ENCODE results near the gene GALNT18. TPM values are rescaled to one million over a fixed set of nuclear protein-coding genes. Genes with fewer than 3 reads are reported as not detected.

Gene GALNT18
- total RNA-seq, 2 donors from 2014 or later, result 7.3 to 10.9 TPM

DNA sequence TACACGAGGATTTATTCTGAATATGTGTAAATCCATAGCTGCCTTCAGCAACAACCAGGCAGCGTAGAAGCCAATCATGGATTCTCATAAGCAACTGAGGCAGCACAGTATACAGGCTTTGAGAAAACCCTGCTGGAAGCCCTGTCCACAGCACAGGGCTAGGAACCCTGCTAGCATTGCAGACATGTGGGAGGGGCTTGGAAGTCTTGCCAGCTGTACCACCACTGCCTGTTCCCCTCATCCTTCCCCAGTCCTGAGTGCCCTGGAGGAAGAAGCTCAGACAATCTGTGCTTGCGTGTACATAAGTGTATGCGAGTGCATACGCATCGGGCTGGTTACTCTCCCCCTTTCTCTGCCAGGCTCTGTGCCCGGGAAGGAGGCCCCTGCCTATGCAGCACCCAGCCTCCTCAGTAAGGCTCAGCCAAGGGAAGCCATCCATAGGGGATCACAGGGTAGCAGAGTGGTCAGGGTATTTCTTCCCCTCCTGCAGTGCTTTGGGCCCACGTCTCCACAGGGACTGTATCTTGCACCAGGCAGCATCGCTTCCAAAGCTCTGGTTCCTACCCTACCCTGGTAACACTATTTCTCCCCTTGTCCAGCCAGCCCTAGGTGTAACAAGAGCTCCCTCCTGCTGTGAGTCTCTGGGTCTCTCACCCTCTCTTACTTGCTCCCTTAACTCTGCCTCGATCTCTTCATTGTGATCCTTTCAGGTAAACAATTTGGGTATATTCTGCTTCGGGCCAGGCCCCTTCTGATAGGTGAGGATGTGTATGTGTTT, 90.5 kb downstream of the GALNT18 start:
- no peak overlapping the region for H3K27ac Mint-ChIP-seq
- H3K9me3 Mint-ChIP-seq, result no peaks in the 10 kb centered on the region
- no peak overlapping the region for H3K4me3 Mint-ChIP-seq
- peaks cover 3% of the 10 kb centered on the region for H3K27me3 Mint-ChIP-seq
- ATAC-seq (replicated peaks), result no peak
- H3K4me1 Mint-ChIP-seq, result no peaks in the 10 kb centered on the region
- no peaks in the 10 kb centered on the region for H3K36me3 Mint-ChIP-seq (ENCODE audit: low read depth)

DNA sequence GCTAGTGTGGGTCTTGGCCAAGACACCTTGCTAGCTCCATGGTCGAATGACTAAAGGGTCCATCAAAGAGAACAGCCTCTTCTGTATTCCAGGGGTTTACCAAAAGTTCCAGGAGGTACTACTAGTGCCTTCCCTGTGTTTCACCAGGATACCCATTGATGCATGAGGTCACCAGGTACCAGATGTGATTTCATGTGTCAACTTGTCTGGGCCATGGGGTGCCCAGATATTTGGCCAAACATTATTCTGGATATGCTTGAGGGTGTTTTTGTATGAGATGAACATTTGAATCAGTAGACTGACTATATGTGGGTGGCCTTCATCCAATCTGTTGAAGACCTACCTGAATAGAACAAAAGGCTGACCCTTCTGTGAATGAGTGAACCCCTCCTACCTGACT, 92.8 kb downstream of the GALNT18 start:
- no peak overlapping the region for H3K4me3 Mint-ChIP-seq
- H3K27ac Mint-ChIP-seq, result no peak overlapping the region
- no peaks in the 10 kb centered on the region for H3K27me3 Mint-ChIP-seq
- H3K4me1 Mint-ChIP-seq, result no peaks in the 10 kb centered on the region
- H3K36me3 Mint-ChIP-seq (ENCODE audit: low read depth), result no peaks in the 10 kb centered on the region
- H3K9me3 Mint-ChIP-seq, result no peaks in the 10 kb centered on the region
- no peak for ATAC-seq (replicated peaks)

DNA sequence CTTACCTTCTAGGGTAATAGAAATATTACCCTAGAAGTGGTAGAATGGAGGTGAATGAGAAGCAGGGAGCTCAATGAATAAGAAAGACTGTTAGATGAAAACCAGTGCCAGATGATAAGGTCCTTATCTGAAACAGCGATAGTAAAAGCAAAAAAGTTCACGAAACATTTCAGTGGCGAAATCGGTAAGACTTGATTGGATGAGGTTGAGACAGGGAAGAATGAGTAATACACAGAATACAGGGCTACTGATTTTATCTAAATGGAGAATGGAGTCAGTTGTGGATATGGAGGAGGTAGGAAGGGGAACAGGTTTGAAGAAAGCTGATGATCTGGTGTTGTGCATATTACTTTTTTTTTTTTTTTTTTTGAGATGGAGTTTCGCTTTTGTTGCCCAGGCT, 96.5 kb downstream of the GALNT18 start:
- no peak overlapping the region for H3K27ac Mint-ChIP-seq
- H3K9me3 Mint-ChIP-seq, result no peaks in the 10 kb centered on the region
- no peak for ATAC-seq (replicated peaks)
- no peaks in the 10 kb centered on the region for H3K36me3 Mint-ChIP-seq (ENCODE audit: low read depth)
- no peaks in the 10 kb centered on the region for H3K4me1 Mint-ChIP-seq
- H3K27me3 Mint-ChIP-seq, result no peaks in the 10 kb centered on the region
- no peak overlapping the region for H3K4me3 Mint-ChIP-seq

DNA sequence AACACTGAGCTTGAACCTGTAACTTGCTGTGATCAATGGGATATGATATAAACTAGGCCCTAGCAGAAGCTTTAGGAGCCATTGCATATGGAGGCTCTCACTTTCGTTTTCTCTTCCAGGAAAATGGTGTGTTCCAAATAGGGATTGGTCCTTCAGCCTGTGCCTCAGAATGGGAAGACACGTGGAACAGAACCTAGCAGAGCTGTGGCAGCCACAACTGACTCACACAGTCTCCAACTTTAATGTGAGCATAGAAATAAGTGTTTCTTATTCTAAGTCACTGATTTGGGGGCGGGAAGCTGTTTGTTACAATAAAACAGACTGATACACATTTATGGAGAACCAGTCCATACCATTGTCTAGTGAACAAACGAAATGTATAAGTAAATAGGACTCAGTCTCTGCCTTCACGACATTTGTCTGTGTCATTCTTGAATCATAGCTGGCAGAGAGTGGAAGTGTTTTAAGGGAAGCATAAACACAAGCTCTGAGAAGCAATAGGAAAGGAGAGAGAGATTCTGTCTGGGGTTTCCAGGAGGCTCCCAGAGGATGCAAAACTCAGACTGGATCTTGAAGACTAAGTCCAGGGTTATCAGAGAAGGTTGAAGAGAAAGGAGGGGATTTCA, 97.3 kb downstream of the GALNT18 start:
- no peak overlapping the region for H3K27ac Mint-ChIP-seq
- H3K36me3 Mint-ChIP-seq (ENCODE audit: low read depth), result no peaks in the 10 kb centered on the region
- no peaks in the 10 kb centered on the region for H3K4me1 Mint-ChIP-seq
- no peak for ATAC-seq (replicated peaks)
- no peaks in the 10 kb centered on the region for H3K9me3 Mint-ChIP-seq
- no peaks in the 10 kb centered on the region for H3K27me3 Mint-ChIP-seq
- no peak overlapping the region for H3K4me3 Mint-ChIP-seq

DNA sequence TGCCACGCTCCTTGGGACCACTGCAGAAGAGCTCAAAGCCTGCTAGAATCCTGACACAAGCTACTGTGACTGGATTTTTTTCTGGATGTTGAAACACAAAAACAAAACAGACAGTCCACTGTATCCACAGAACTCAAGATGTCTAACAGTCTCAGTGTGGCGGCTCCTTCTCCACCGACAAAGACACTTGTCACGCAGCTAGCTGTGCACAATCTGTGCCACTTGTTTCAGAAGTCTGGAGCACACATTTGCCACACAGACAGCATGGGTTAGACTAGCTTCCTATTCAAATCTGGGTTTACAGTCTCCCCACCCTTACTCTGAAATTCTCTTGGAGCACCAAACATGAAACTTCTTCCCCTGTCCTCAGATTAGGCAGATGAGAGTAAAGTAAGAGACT, 99.2 kb downstream of the GALNT18 start:
- no peaks in the 10 kb centered on the region for H3K4me1 Mint-ChIP-seq
- no peak overlapping the region for H3K4me3 Mint-ChIP-seq
- no peaks in the 10 kb centered on the region for H3K27me3 Mint-ChIP-seq
- ATAC-seq (replicated peaks), result no peak
- no peaks in the 10 kb centered on the region for H3K36me3 Mint-ChIP-seq (ENCODE audit: low read depth)
- H3K9me3 Mint-ChIP-seq, result no peaks in the 10 kb centered on the region
- H3K27ac Mint-ChIP-seq, result no peak overlapping the region

DNA sequence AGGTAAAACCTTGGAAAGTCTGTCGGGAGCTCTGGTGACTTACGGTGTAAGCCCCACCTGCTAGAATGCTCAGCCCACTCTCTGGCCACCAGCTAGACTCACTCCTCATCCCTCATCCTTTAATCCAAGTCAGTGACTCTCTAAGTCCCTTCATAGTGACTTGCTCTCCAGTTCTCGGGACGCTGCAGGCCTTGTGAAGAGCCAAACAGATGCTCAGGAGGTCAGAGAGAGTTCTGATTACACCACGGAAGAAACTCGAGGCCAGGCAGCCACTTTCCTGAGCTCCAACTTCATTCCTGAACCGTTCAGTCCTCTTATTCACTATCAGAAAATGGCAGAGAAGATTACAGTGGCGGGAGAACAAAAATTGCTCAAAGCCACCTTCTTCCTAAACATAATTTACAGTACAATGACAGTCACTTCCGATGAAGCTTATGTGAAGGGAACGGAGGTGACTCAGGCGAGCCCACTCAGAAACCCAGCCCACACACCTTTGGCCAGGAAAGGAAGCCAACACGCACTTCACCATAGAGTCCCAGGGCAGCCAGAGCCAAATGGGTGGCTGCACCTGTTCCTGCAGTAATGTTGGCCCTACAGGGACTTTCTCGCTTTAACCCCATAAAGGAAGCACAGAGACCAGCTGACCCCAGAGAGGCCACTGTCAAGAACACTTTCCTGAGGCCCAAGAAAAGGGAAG, 100.4 kb downstream of the GALNT18 start:
- Mint-ChIP-seq H3K27ac (no peak overlapping the region), H3K4me3 (no peak overlapping the region), H3K27me3 (no peaks in the 10 kb centered on the region), H3K36me3 (ENCODE audit: low read depth) (no peaks in the 10 kb centered on the region), H3K9me3 (no peaks in the 10 kb centered on the region), H3K4me1 (no peaks in the 10 kb centered on the region)
- peak; percentile 59 for ATAC-seq (replicated peaks)

DNA sequence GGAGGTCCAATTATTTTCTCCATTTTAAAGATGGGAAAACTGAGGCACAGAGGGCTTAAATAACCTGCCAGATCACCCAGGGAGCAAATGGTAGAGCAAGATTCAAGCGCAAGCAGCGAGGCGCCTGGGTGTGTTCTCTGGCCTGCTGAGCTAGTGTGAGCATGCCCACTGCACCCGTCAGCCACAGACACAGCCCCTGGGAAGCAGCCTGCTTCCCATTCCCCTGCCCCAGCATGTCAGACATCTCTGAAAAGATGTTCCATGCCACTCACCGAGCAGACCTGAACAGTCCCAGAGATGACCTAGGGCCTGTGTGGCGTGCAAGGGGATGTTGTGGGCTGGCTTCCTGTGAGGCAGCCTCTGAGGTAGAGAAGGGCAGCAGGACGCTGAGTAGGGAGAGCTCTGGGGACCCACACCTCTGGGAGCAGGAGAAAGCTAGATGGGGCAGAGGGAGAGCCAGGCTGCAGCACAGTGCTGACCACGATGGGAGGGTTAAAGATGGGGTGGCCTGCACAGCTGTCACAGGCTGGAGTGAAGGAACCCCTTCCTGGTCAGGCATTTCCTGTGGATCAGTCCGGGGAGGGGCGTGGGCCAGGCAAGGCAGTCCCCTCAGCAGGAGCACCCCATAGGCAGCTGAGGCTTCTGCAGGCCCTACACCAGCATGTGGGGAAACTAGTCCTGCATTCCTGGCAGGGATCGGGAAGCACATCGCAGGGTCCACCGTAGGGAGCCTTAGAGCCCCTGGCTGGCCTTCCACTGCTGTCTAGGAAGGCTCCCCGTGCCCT, 101.4 kb downstream of the GALNT18 start:
- no peaks in the 10 kb centered on the region for H3K9me3 Mint-ChIP-seq
- no peak overlapping the region for H3K4me3 Mint-ChIP-seq
- peak; percentile 22 for ATAC-seq (replicated peaks)
- H3K36me3 Mint-ChIP-seq (ENCODE audit: low read depth), result no peaks in the 10 kb centered on the region
- H3K27ac Mint-ChIP-seq, result no peak overlapping the region
- no peaks in the 10 kb centered on the region for H3K4me1 Mint-ChIP-seq
- peaks cover 2% of the 10 kb centered on the region for H3K27me3 Mint-ChIP-seq

DNA sequence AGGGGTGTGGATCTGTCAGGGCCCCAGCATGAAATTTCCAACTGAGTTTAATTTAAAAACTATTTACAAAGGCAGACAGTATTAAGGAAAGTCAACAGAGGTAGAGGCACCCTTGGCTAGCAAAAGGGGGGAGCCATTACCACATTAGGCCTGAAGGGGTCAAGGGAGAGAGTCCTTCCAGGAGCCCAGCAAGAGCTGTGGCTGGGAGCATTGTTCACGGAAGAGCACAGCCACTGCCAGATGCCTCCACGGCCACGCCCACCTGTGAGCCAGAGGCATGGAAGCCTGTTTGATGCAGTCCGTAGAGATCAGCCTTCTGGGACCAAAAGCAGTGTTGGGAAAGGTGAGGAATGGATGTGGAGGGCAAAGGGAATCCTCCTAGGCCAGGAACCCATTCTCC, 102.6 kb downstream of the GALNT18 start:
- H3K27me3 Mint-ChIP-seq, result peaks cover 6% of the 10 kb centered on the region
- H3K27ac Mint-ChIP-seq, result no peak overlapping the region
- H3K4me3 Mint-ChIP-seq, result no peak overlapping the region
- no peak for ATAC-seq (replicated peaks)
- H3K36me3 Mint-ChIP-seq (ENCODE audit: low read depth), result no peaks in the 10 kb centered on the region
- no peaks in the 10 kb centered on the region for H3K4me1 Mint-ChIP-seq
- H3K9me3 Mint-ChIP-seq, result no peaks in the 10 kb centered on the region

DNA sequence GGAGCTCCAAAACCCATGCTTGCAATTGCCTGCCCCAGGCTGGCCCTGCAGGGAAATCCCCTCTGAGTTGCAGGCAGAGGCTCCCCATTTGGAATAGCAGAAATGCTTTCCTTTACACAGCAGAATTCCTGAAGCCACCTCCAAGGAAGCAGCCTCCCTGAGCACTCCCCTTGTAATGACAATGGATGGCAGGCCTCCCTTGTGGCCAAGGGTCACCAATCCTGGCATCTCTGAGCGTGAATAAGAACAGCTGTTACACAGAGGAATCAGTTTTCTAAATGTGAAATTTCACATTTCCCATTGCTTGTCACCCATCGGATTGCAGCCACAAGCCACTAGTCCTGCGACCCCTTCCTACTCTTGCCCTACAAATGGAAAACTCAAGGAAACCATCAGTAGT, 107.6 kb downstream of the GALNT18 start:
- H3K27me3 Mint-ChIP-seq, result peaks cover 6% of the 10 kb centered on the region
- ATAC-seq (replicated peaks), result no peak
- no peaks in the 10 kb centered on the region for H3K36me3 Mint-ChIP-seq (ENCODE audit: low read depth)
- no peaks in the 10 kb centered on the region for H3K9me3 Mint-ChIP-seq
- H3K27ac Mint-ChIP-seq, result no peak overlapping the region
- no peaks in the 10 kb centered on the region for H3K4me1 Mint-ChIP-seq
- H3K4me3 Mint-ChIP-seq, result no peak overlapping the region

DNA sequence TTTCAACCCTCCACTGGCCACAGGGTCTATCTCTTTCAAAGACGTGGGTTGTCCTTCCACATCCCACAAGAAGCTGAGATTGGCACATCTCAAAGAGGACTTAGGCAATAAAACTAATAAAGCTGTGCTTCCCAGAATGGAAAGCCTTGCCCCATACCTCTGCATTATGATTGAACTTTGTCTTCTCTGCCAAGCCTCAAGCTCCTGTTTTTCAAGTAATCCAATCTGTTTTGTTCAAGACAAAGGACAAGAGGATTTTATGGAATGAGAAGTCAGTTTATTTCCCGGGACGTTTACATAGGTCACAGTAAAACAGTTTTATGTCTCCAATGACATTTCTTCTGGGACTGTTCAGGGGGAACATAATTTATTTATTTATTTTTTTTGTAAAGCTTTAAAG, 108.4 kb downstream of the GALNT18 start:
- H3K36me3 Mint-ChIP-seq (ENCODE audit: low read depth), result no peaks in the 10 kb centered on the region
- H3K27me3 Mint-ChIP-seq, result peaks cover 6% of the 10 kb centered on the region
- H3K4me3 Mint-ChIP-seq, result no peak overlapping the region
- no peaks in the 10 kb centered on the region for H3K9me3 Mint-ChIP-seq
- no peak overlapping the region for H3K27ac Mint-ChIP-seq
- no peak for ATAC-seq (replicated peaks)
- H3K4me1 Mint-ChIP-seq, result no peaks in the 10 kb centered on the region

DNA sequence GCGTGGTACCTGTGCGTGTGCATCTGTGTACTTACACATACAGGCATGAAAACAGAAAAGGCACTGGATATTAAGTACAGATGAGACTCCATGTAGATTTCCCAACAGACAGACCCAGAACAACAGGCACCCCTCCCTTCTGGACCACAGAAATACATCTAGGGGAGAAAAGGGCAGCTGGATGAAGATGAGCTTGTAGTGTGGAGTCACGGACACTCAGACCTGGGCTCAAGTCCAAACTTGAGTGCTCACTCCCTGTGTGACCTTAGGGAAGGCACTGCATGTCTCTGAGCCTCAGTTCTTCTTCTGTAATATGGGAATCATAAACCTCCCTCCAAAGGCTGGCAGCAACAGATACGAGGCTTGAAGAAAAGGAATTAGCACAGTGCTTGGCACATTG, 108.9 kb downstream of the GALNT18 start:
- Mint-ChIP-seq H3K4me3 (no peak overlapping the region), H3K27me3 (peaks cover 6% of the 10 kb centered on the region), H3K27ac (no peak overlapping the region), H3K36me3 (ENCODE audit: low read depth) (no peaks in the 10 kb centered on the region), H3K9me3 (no peaks in the 10 kb centered on the region), H3K4me1 (no peaks in the 10 kb centered on the region)
- ATAC-seq (replicated peaks), result no peak

DNA sequence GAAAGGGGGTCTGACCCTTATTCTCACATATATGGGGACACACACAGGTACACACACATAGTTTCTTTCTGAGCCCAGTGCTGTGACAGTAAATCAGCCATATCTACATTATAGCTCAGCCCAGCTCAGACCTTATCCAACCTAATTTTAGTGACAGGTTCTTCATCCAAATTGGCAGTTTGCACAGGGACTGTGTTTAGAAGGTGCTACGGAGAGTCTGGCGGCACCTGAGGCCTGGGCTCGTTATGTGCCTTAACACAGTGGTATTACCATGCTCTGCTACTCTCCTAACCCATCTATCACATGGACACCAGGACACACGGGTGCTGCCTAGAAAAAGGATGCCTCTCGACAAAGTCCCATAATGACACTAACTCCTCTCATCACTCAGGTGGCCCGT, 109.3 kb downstream of the GALNT18 start:
- H3K27ac Mint-ChIP-seq, result no peak overlapping the region
- H3K36me3 Mint-ChIP-seq (ENCODE audit: low read depth), result no peaks in the 10 kb centered on the region
- no peaks in the 10 kb centered on the region for H3K4me1 Mint-ChIP-seq
- no peak for ATAC-seq (replicated peaks)
- H3K4me3 Mint-ChIP-seq, result no peak overlapping the region
- no peaks in the 10 kb centered on the region for H3K9me3 Mint-ChIP-seq
- H3K27me3 Mint-ChIP-seq, result peaks cover 6% of the 10 kb centered on the region

DNA sequence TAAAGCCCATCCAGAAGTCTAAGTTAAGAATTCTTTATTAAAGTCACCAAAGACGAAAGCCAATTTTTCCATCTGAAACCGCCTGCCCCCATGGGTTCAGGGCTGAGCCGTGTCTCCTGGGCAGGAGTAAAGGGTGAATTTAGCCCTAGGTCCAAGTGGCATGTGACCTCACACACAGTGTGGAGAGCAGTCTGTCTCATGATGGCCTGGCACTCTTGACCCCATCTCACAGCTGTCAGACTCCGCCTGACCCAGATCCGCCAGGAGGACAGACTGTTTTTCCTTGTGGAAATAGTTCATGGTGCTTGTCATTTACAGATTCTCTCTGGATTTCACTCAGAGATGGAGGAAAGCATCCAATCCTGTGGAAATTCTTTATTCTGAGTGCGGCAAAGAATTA, 109.7 kb downstream of the GALNT18 start:
- ATAC-seq (replicated peaks), result no peak
- H3K36me3 Mint-ChIP-seq (ENCODE audit: low read depth), result no peaks in the 10 kb centered on the region
- H3K27ac Mint-ChIP-seq, result no peak overlapping the region
- H3K27me3 Mint-ChIP-seq, result peaks cover 6% of the 10 kb centered on the region
- H3K4me3 Mint-ChIP-seq, result no peak overlapping the region
- H3K4me1 Mint-ChIP-seq, result no peaks in the 10 kb centered on the region
- no peaks in the 10 kb centered on the region for H3K9me3 Mint-ChIP-seq

DNA sequence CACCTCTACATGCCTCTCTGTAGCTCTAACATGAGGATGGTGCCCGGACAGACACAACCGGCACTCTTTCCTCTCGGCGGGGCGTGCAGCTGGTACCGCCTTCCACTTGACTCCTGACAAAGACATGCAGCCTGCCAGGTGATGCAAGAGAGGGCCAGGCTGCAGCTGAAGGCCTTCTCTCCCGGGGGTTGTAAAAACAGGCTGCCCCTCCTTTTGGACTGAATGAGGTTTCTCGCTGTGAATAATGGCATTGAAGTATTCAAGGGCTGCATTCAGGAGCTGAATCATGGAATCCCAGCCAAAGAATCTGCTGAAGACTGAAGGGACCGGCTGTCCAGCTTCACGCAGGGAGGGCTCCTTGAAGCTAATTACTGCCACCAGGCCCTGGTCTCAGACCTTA, 110.9 kb downstream of the GALNT18 start:
- H3K4me3 Mint-ChIP-seq, result no peak overlapping the region
- no peak for ATAC-seq (replicated peaks)
- peaks cover 6% of the 10 kb centered on the region for H3K27me3 Mint-ChIP-seq
- no peak overlapping the region for H3K27ac Mint-ChIP-seq
- H3K36me3 Mint-ChIP-seq (ENCODE audit: low read depth), result no peaks in the 10 kb centered on the region
- H3K4me1 Mint-ChIP-seq, result no peaks in the 10 kb centered on the region
- no peaks in the 10 kb centered on the region for H3K9me3 Mint-ChIP-seq
